SK-N-MC (cell line): ENCODE data around the gene GRK7.
"Not testable (repeated sequence)": the region's sequence is repeated elsewhere in the genome, so short reads cannot be mapped to it uniquely, and the experiment has no call there.

Source experiments
- DNase-seq: peaks from one replicate; pipeline ENCODE4 v3.0.0-alpha.2; 2011; ENCODE audit warnings: low read depth, low spot score
- H3K27ac ChIP-seq: fragments of 200-600 bp; sonication (generic); 2 replicates; pipeline ENCODE4 v1.5.1; 2016; ENCODE audit warnings: mixed run types
- H3K36me3 ChIP-seq: fragments of 200-600 bp; sonication (generic); 2 replicates; pipeline ENCODE4 v1.6.1; 2017; ENCODE audit warnings: antibody characterized with exemption, low read length, mixed read lengths; ENCODE audit not compliant: insufficient read depth
- H3K4me3 ChIP-seq: fragments of 200-600 bp; sonication (generic); 2 replicates; pipeline ENCODE4 v1.5.1; 2016
- H3K9ac ChIP-seq: fragments of 200-600 bp; sonication (generic); 2 replicates; pipeline ENCODE4 v1.8.0; 2017; ENCODE audit warnings: mixed run types, mixed read lengths; ENCODE audit not compliant: insufficient read length
- H3K9me3 ChIP-seq: fragments of 200-600 bp; sonication (generic); 2 replicates; pipeline ENCODE4 v1.6.1; 2017; ENCODE audit warnings: low read depth, mild to moderate bottlenecking, antibody characterized with exemption, low read length, moderate library complexity, mixed read lengths
- EZH2 ChIP-seq: fragments of 200-600 bp; sonication (generic); IDR thresholded peaks from one replicate; pipeline ENCODE4 v1.6.1; 2017; ENCODE audit warnings: antibody characterized with exemption
- FOXP2 ChIP-seq: optimal IDR thresholded peaks from 2 replicates; pipeline ENCODE3; 2011; ENCODE audit warnings: mild to moderate bottlenecking, moderate library complexity; ENCODE audit not compliant: insufficient read depth; ENCODE audit errors: extremely low read length, control extremely low read depth
- POLR2AphosphoS5 ChIP-seq: IDR thresholded peaks from 2 replicates; pipeline ENCODE4 v1.6.1; 2012; ENCODE audit warnings: mild to moderate bottlenecking, low read depth, low read length, borderline replicate concordance

The GRK7 gene

DNA sequence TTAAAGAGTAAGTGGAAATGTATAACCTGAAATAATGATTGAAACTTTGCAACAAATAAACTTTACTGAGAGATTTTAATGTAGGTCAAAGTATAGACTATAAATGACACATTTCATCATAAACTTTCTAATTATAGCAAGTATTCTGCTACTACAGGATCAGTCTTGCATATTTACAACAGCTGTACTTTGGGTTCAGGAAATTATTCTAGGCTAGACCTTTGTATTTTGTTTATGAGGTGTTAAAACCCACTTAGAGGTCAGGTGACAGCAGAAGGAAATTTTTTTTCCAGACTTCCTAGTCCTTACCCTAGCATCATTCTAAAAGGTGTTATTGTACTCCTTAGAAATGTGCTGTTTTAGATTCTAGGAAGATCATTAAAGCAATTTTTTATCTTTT, 22.9 kb upstream of the GRK7 start:
- H3K36me3 ChIP-seq: peaks cover 25% of the 10 kb centered on the region
- no peak for TF ChIP-seq POLR2AphosphoS5
- no peak for TF ChIP-seq FOXP2
- no peak for TF ChIP-seq EZH2
- H3K4me3 ChIP-seq: peak overlapping the region; percentile 93; the same call in 1 of the 2 replicates

DNA sequence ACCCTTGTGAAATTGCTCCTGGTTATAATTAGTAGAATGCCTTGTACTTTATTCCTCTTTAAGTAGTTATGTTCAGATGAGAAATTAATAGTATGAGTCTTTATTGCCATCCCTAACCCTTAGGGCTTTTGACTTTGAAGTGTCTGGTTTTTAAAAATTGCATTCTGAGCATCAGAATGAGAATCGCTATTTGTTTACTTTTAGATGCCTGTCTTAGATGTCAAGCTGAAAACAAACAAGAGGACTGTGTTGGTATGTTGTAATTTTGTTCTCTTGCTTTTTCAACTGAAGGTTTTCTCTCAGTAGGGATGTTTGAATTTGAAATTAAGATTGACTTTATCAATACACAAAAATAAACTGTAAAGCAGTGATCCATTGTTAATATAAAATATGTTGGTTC, 19.9 kb upstream of the GRK7 start:
- DNase-seq: no peak
- Histone ChIP-seq H3K9me3 (no peaks in the 10 kb centered on the region), H3K36me3 (peaks cover 47% of the 10 kb centered on the region), H3K9ac (no peak overlapping the region), H3K4me3 (no peak overlapping the region), H3K27ac (no peak overlapping the region)
- TF ChIP-seq POLR2AphosphoS5: no peak
- no peak for TF ChIP-seq EZH2
- TF ChIP-seq FOXP2: no peak

More for the DNA sequence above, 22.9 kb upstream of the GRK7 start:
- DNase-seq: no peak
- 0 out of 2 replicates have a peak overlapping the region, but pooled peaks have one; percentile 14 for H3K27ac ChIP-seq
- peak overlapping the region; percentile 89 for H3K9ac ChIP-seq
- H3K9me3 ChIP-seq: no peaks in the 10 kb centered on the region

DNA sequence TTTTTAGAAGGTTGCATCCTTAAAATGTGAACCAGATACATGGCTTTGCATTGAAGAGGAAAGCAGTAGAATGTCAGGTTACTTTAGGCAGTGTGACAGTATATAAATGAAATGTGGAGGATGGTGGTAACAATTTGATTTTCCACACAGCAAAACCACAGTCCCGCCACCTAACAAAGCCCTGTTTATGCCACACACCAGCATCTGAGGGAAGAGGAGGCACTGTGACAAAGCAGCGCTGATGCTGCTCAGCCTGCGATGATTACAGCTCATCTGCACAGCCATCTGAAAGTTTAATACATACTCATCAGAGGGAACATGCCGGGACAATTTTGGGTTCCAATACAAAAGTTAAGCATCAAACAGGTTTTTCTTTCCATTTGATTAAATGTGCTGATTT, 16.2 kb upstream of the GRK7 start:
- DNase-seq: no peak

DNA sequence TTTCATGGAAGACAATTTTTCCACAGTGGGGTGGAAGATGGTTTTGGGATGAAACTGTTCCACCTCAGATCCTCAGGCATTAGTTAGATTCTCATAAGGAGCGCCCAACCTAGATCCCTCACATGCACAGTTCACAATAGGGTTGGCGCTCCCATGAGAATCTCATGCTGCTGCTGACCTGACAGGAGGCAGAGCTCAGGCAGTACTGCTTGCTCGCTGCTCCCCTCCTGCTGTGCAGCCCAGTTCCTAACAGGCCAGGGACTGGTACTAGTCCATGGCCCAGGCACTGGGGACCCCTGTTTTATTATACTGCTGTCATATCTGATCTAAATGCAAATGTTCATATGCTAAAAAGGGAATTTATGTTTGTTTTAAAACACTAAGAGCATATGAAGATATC, 9.8 kb upstream of the GRK7 start:
- H3K36me3 ChIP-seq: peaks cover 7% of the 10 kb centered on the region
- no peak for DNase-seq
- no peak overlapping the region for H3K4me3 ChIP-seq
- H3K9ac ChIP-seq: no peak overlapping the region
- H3K27ac ChIP-seq: no peak overlapping the region
- H3K9me3 ChIP-seq: no peaks in the 10 kb centered on the region
- no peak for TF ChIP-seq FOXP2
- TF ChIP-seq EZH2: no peak
- no peak for TF ChIP-seq POLR2AphosphoS5

More for the DNA sequence above, 16.2 kb upstream of the GRK7 start:
- TF ChIP-seq EZH2 (no peak), FOXP2 (no peak), POLR2AphosphoS5 (no peak)
- H3K9me3 ChIP-seq: no peaks in the 10 kb centered on the region
- H3K36me3 ChIP-seq: peaks cover 49% of the 10 kb centered on the region
- H3K9ac ChIP-seq: no peak overlapping the region
- no peak overlapping the region for H3K4me3 ChIP-seq
- no peak overlapping the region for H3K27ac ChIP-seq

DNA sequence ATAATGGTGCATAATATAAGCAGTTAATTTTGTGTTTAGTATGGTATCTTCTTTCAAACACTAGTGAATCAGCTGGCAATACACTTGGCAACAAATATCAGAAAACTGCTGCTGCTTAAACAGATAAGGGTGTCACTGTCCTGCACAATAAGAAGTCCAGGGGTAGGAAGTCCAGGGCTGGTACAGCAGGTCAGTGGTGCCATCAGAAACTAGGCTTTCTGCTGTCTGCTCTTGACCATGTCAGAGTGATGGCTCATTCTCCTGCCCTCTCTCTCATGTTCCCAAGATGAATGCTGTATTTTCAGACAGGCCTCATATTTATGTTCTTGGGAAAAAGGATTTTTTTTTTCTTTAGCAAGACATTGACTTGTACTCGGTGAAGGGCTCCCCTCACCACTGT, 9.2 kb upstream of the GRK7 start:
- DNase-seq: no peak
- H3K4me3 ChIP-seq: no peak overlapping the region
- no peak for TF ChIP-seq FOXP2
- no peak for TF ChIP-seq EZH2
- no peak for TF ChIP-seq POLR2AphosphoS5
- H3K36me3 ChIP-seq: peaks cover 7% of the 10 kb centered on the region
- no peak overlapping the region for H3K27ac ChIP-seq
- no peak overlapping the region for H3K9ac ChIP-seq
- H3K9me3 ChIP-seq: no peaks in the 10 kb centered on the region

DNA sequence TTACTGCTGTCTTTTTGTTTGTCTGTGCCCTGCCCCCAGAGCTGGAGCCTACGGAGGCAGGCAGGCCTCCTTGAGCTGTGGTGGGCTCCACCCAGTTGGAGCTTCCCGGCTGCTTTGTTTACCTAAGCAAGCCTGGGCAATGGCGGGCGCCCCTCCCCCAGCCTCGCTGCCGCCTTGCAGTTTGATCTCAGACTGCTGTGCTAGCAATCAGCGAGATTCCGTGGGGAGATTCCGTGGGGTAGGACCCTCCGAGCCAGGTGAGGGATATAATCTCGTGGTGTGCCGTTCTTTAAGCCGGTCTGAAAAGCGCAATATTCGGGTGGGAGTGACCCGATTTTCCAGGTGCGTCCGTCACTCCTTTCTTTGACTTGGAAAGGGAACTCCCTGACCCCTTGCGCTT, 656 bp upstream of the GRK7 start:
- not testable (repeated sequence) for H3K4me3 ChIP-seq, H3K27ac ChIP-seq, H3K36me3 ChIP-seq, H3K9me3 ChIP-seq, DNase-seq, H3K9ac ChIP-seq

DNA sequence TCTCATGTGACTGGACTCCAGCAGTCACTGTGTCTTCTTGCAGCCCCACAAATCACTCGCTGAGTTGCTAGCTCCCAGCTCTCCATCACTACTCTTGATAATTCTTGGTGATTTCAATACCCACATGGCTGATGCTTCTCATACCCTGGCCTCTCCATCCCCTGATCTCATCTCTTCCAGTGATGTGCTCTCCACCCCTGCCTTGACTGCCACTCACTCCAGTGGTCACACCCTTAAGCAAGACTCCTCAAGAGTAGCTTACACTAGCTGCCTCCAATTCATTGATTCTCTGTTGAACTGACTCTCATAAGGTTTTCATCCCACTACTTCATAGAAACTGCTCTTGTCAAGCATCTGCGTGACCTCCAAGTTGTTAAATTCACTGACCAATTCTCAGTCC, 837 bp downstream of the GRK7 start:
- no peak for DNase-seq
- no peak overlapping the region for H3K9ac ChIP-seq
- no peak overlapping the region for H3K4me3 ChIP-seq
- H3K9me3 ChIP-seq: no peaks in the 10 kb centered on the region
- TF ChIP-seq POLR2AphosphoS5: no peak
- TF ChIP-seq EZH2: no peak
- H3K36me3 ChIP-seq: no peaks in the 10 kb centered on the region
- no peak overlapping the region for H3K27ac ChIP-seq

DNA sequence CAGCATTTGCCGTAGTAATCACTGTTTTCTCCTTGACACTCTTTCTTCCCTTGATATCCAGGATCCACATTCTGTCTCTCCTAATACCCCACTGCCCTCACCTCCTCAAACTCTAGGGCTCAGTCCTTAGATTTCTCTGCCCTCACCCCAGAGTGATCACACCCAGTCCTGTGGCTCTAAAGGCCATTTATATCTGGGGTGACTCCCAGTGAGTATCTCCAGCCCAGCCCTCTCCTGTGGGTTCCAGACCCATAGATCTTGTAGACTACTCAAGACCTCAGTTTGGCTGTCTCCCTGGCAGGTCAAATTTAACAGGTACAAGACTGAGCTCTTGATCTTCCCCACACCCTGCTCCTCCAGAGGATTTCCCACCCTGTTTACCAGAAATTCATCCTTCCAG, 1.3 kb downstream of the GRK7 start:
- Histone ChIP-seq H3K9ac (peak overlapping the region; percentile 34), H3K9me3 (no peaks in the 10 kb centered on the region), H3K27ac (no peak overlapping the region), H3K36me3 (no peaks in the 10 kb centered on the region), H3K4me3 (no peak overlapping the region)
- TF ChIP-seq POLR2AphosphoS5: no peak
- no peak for TF ChIP-seq FOXP2
- no peak for TF ChIP-seq EZH2
- DNase-seq: no peak

DNA sequence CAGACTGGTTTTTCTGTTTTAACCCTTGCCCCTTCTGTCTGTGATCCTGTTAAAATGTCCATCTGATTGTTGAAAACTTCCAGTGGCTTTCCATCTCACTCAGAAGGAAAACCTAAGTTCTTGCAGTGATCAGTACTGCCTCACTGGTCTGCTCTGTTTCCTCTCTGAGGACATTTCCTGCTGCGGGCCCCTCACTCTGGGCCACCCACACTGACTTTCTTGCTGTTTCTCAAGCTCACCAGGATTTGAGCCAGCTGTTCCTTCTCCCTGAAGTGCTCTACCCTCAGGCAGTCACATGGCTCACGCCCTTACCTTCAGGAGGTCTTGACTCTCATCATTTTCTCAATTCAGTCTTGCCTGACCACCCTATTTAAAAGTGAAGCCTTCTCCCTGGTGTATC, 1.8 kb downstream of the GRK7 start:
- no peak for DNase-seq
- peak overlapping the region; percentile 34 for H3K9ac ChIP-seq
- no peak for TF ChIP-seq EZH2
- TF ChIP-seq FOXP2: no peak
- no peak for TF ChIP-seq POLR2AphosphoS5
- no peak overlapping the region for H3K4me3 ChIP-seq
- H3K27ac ChIP-seq: 0 out of 2 replicates have a peak overlapping the region, but pooled peaks have one; percentile 11
- H3K36me3 ChIP-seq: no peaks in the 10 kb centered on the region
- H3K9me3 ChIP-seq: no peaks in the 10 kb centered on the region
